GM12878 (cell line): ENCODE measurements around the gene SEC11A. TPM values are rescaled to one million over a fixed set of nuclear protein-coding genes. Genes with fewer than 3 reads are reported as not detected.

Experiments
- ATAC-seq: fragments of 200-7000 bp; cut with Tn5 transposase; 3 replicates; pipeline ENCODE4 v1.9.1; 2020; ENCODE audit warnings: mild to moderate bottlenecking, moderate library complexity
- BruUV-seq: library from RNA; stranded (reverse); fragments of 400-500 nt; replicated peaks from 2 replicates; lab custom pipeline; 2021; lab: Mats Ljungman, UMichigan
- CTCF ChIA-PET: fragments of 300-600 bp; sonication (Branson Sonifier 250); formaldehyde crosslinking; extraction: SDS; loops from one replicate; lab custom pipeline; 2021; ENCODE audit warnings: inconsistent platforms; lab: Yijun Ruan, JAX
- POLR2A ChIA-PET: fragments of 350-600 bp; formaldehyde crosslinking; extraction: SDS; loops from one replicate; lab custom pipeline; 2021; ENCODE audit warnings: inconsistent platforms; lab: Charles Lee
- RAD21 ChIA-PET: fragments of 300-600 bp; sonication (Branson Sonifier 250); formaldehyde crosslinking; loops from one replicate; lab custom pipeline; 2023; ENCODE audit warnings: antibody characterized with exemption; ENCODE audit not compliant: unreplicated experiment; lab: Charles Lee
- SMC1A ChIA-PET: fragments of 300-600 bp; sonication (Branson Sonifier 250); formaldehyde crosslinking; loops from one replicate; lab custom pipeline; 2023; ENCODE audit not compliant: unreplicated experiment, uncharacterized antibody; lab: Charles Lee
- DNase-seq: peaks from one replicate; pipeline ENCODE4 v3.0.0-alpha.2; 2011; ENCODE audit warnings: low read depth, low spot score
- FAIRE-seq: peaks from 3 replicates; lab custom pipeline; 2011; peaks lifted over from hg19 to GRCh38; lab: Jason Lieb, UNC
- H2AFZ ChIP-seq: 2 replicates; pipeline ENCODE4 v1.6.0; 2011; ENCODE audit warnings: low read depth, low read length, control low read depth; ENCODE audit not compliant: control insufficient read depth
- H3K27ac ChIP-seq: 2 replicates; pipeline ENCODE4 v1.5.1; 2011; ENCODE audit warnings: control low read depth; ENCODE audit not compliant: control insufficient read depth, insufficient read depth
- H3K27me3 ChIP-seq, 2 experiments: replicated peaks in 1 of 2; 2 replicates each; pipeline versions ENCODE4 v1.6.0 to v1.6.1; 2011; ENCODE audit warnings: low read length in 1 of 2; ENCODE audit not compliant: control insufficient read depth in 2 of 2, insufficient read depth in 2 of 2
- H3K36me3 ChIP-seq, 2 experiments: 2 replicates each; pipeline ENCODE4 v1.5.1; 2011; ENCODE audit warnings: low read length in 1 of 2; ENCODE audit not compliant: control insufficient read depth in 2 of 2, insufficient read depth in 2 of 2
- H3K4me1 ChIP-seq: 2 replicates; pipeline ENCODE4 v1.6.1; 2011; ENCODE audit warnings: mild to moderate bottlenecking, low read length, moderate library complexity, mixed read lengths; ENCODE audit not compliant: control insufficient read depth, insufficient read depth
- H3K4me2 ChIP-seq: 2 replicates; pipeline ENCODE4 v1.6.0; 2011; ENCODE audit warnings: control low read depth; ENCODE audit not compliant: control insufficient read depth, insufficient read depth
- H3K4me3 ChIP-seq: fragments of 200-600 bp; sonication (generic); 2 replicates; pipeline ENCODE4 v1.5.1; 2016
- H3K79me2 ChIP-seq: 2 replicates; pipeline ENCODE4 v1.6.0; 2011; ENCODE audit warnings: low read length; ENCODE audit not compliant: control insufficient read depth, insufficient read depth
- H3K9ac ChIP-seq: 2 replicates; pipeline ENCODE4 v1.8.0; 2011; ENCODE audit warnings: low read length, control low read depth, mixed read lengths; ENCODE audit not compliant: control insufficient read depth, insufficient read depth
- H3K9me3 ChIP-seq: replicated peaks from 3 replicates; pipeline ENCODE4 v1.5.1; 2011; ENCODE audit warnings: mild to moderate bottlenecking, low read length; ENCODE audit not compliant: control insufficient read depth, insufficient read depth
- H4K20me1 ChIP-seq: 2 replicates; pipeline ENCODE4 v1.6.0; 2011; ENCODE audit not compliant: control insufficient read depth, insufficient read depth
- ASH2L ChIP-seq: fragments of 300-600, 200-600 bp; sonication (generic); IDR thresholded peaks from 2 replicates; pipeline ENCODE4 v1.6.1; 2017; ENCODE audit warnings: low read depth, mild to moderate bottlenecking, borderline replicate concordance
- CEBPB ChIP-seq, 2 experiments: fragments of 150-350 bp in 1 of 2; IDR thresholded peaks; 2 replicates each; pipeline ENCODE4 v1.6.1; 2012 to 2014; ENCODE audit warnings: low read depth in 2 of 2, low read length in 2 of 2, borderline replicate concordance in 1 of 2, inconsistent platforms in 1 of 2
- EP300 ChIP-seq, 2 experiments: fragments of 150-350 bp in 1 of 2; IDR thresholded peaks; 2 replicates each; pipeline ENCODE4 v1.6.1; 2011 to 2012; ENCODE audit warnings: low read depth in 2 of 2, low read length in 2 of 2, borderline replicate concordance in 1 of 2, improper control_type of control experiment in 1 of 2, inconsistent platforms in 1 of 2; ENCODE audit not compliant: control insufficient read depth in 1 of 2
- ETV6 ChIP-seq, 2 experiments: fragments of 450-650 bp in 1 of 2; IDR thresholded peaks in 1 of 2; conservative IDR thresholded peaks in 1 of 2; 2 replicates each; pipeline ENCODE4 v1.6.1; 2014; ENCODE audit warnings: antibody characterized with exemption in 1 of 2, borderline replicate concordance in 1 of 2, low read depth in 1 of 2, mild to moderate bottlenecking in 1 of 2, moderate library complexity in 1 of 2
- MEF2B ChIP-seq: fragments of 450-650 bp; IDR thresholded peaks from 2 replicates; pipeline ENCODE4 v1.6.1; 2018; ENCODE audit warnings: mild to moderate bottlenecking, moderate library complexity; ENCODE audit not compliant: partially characterized antibody, poor library complexity, severe bottlenecking
- MYC ChIP-seq: IDR thresholded peaks from 2 replicates; pipeline ENCODE4 v1.6.1; 2011; ENCODE audit warnings: mild to moderate bottlenecking, low read length, moderate library complexity, inconsistent platforms; ENCODE audit not compliant: insufficient read depth, insufficient replicate concordance, insufficient read length, severe bottlenecking
- NKRF ChIP-seq: fragments of 450-650 bp; conservative IDR thresholded peaks from 2 replicates; pipeline ENCODE4 v1.6.1; 2017; ENCODE audit warnings: mild to moderate bottlenecking, moderate library complexity
- RELA ChIP-seq: fragments of 450-650 bp; IDR thresholded peaks from 2 replicates; pipeline ENCODE4 v1.8.0; 2014; ENCODE audit warnings: borderline replicate concordance; ENCODE audit not compliant: partially characterized antibody
- SKIL ChIP-seq: fragments of 450-650 bp; IDR thresholded peaks from 2 replicates; pipeline ENCODE4 v1.6.1; 2017; ENCODE audit warnings: mild to moderate bottlenecking, low read depth, inconsistent platforms; ENCODE audit not compliant: poor library complexity, severe bottlenecking
- SREBF1 ChIP-seq: IDR thresholded peaks from 2 replicates; pipeline ENCODE4 v1.6.1; 2012; ENCODE audit warnings: mild to moderate bottlenecking, low read length
- STAT1 ChIP-seq: fragments of 450-650 bp; conservative IDR thresholded peaks from 2 replicates; pipeline ENCODE4 v1.6.1; 2014; ENCODE audit warnings: antibody characterized with exemption, mild to moderate bottlenecking
- SUPT20H ChIP-seq: IDR thresholded peaks from 2 replicates; pipeline ENCODE4 v1.6.1; 2011; ENCODE audit warnings: low read depth, mild to moderate bottlenecking, low read length, moderate library complexity, borderline replicate concordance; ENCODE audit not compliant: control insufficient read depth
- TARDBP ChIP-seq: IDR thresholded peaks from 2 replicates; pipeline ENCODE4 v1.6.1; 2016; ENCODE audit warnings: borderline replicate concordance
- TBL1XR1 ChIP-seq: IDR thresholded peaks from 2 replicates; pipeline ENCODE4 v1.6.1; 2012; ENCODE audit warnings: low read depth, low read length, improper control_type of control experiment
- USF1 ChIP-seq: IDR thresholded peaks from 2 replicates; pipeline ENCODE4 v1.6.1; 2011; ENCODE audit warnings: borderline replicate concordance, low read depth, mild to moderate bottlenecking, moderate library complexity, mixed read lengths, low read length; ENCODE audit not compliant: insufficient read depth; ENCODE audit errors: extremely low read length
- YBX1 ChIP-seq: fragments of 450-650 bp; IDR thresholded peaks from 2 replicates; pipeline ENCODE4 v1.6.1; 2016; ENCODE audit warnings: antibody characterized with exemption
- ZNF622 ChIP-seq: fragments of 450-650 bp; IDR thresholded peaks from 2 replicates; pipeline ENCODE4 v1.6.1; 2017; ENCODE audit warnings: mild to moderate bottlenecking, inconsistent platforms
- WGBS: methylation state at CpG from one replicate; pipeline ENCODE4 v1.1.6; 2016; ENCODE audit warnings: low lambda C conversion rate; ENCODE audit not compliant: insufficient replicate concordance, insufficient coverage; ENCODE audit errors: missing lambda C conversion rate; 5-methylcytosine and 5-hydroxymethylcytosine counted together
- in situ Hi-C: fragments of 300-500 bp; cut with MboI; formaldehyde crosslinking; loops from 9 replicates; pipeline ENCODE4 v1.14.3; 2018; ENCODE audit warnings: mixed read lengths
- intact Hi-C: fragments of 100-400 bp; cut with micrococcal nuclease; formaldehyde crosslinking; loops from one replicate; pipeline ENCODE4 v1.14.2; 2022; ENCODE audit not compliant: unreplicated experiment
- polyA plus RNA-seq, 11 experiments: library from polyadenylated mRNA; depleted of rRNA in 4 of 11; unstranded in 6 of 11; stranded (reverse) in 5 of 11; fragments of >200 nt; fragmentation: Nextera tagmentation in 4 of 11; fragmentation: Illumina TruSeq in 1 of 11; extraction: Ambion mirVana in 4 of 11; extraction: Trizol in 1 of 11; gene quantifications; 1 replicate in 1 of 11; 2 replicates in 10 of 11; pipeline versions ENCODE4 v1.2.1 to v1.2.3, GENCODE V29; 2011 to 2016; ENCODE audit warnings: inconsistent platforms in 2 of 11, missing spikeins in 2 of 11, low read depth in 1 of 11
- total RNA-seq, 4 experiments: library from RNA; depleted of rRNA in 3 of 4; stranded (reverse); fragments of >200 nt in 3 of 4; fragmentation: Illumina TruSeq in 1 of 4; extraction: Trizol in 1 of 4; gene quantifications; 2 replicates each; pipeline versions ENCODE4 v1.2.1 to v1.2.3, GENCODE V29; 2013 to 2021
- TF ChIP-seq, protein P1 (sequence below): fragments of 450-650 bp; IDR thresholded peaks from 2 replicates; pipeline ENCODE4 v1.6.1; 2014; ENCODE audit warnings: mild to moderate bottlenecking

The SEC11A gene
- total and polyA plus RNA-seq, 10 of the 15 experiments (the other 5 are each of a cell fraction or from before 2014, with no cell fraction given), result 99.2 to 159 (median 143) TPM

GRCh38 chr15:84765675-84766074, 49.7 kb upstream of the SEC11A start:
- Histone ChIP-seq H3K27ac (no peak overlapping the region), H3K4me1 (peaks cover 9% of the 10 kb centered on the region), H3K4me2 (no peak overlapping the region), H3K4me3 (no peak overlapping the region), H3K9ac (no peak overlapping the region), H2AFZ (no peak overlapping the region), H3K36me3 (peaks cover 7 to 11% of the 10 kb centered on the region in 2 experiments), H4K20me1 (peaks cover under 1% of the 10 kb centered on the region), H3K9me3 (no peaks in the 10 kb centered on the region), H3K27me3 (no peaks in the 10 kb centered on the region), H3K79me2 (peaks cover 38% of the 10 kb centered on the region)
- in situ Hi-C loops (no loop called here), intact Hi-C loops (no loop called here)
- CTCF ChIA-PET, result no interaction called here
- SMC1A ChIA-PET, result interaction anchor here (0.8 kb wide), 1 partner anchor 14 kb away, joined by 3 read pairs; no protein-coding TSS in a partner anchor
- 88% methylated on average over 4 of the region's 4 CpGs for WGBS
- RAD21 ChIA-PET, result no interaction called here
- POLR2A ChIA-PET, result interaction anchor here (0.7 kb wide), 2 partner anchors 51 to 364 kb away, joined by 3 to 4 read pairs; no protein-coding TSS in a partner anchor
- no TSS peak for BruUV-seq
- FAIRE-seq, result no peak
- DNase-seq, result no peak
- ATAC-seq, result no peak
- no peak for TF ChIP-seq SKIL
- TF ChIP-seq MYC, result no peak
- TF ChIP-seq CEBPB (IDR thresholded peaks at IDR 0.05; ENCODE audit: borderline replicate concordance in 1 of 2, low read depth in 2 of 2, low read length in 2 of 2), result no peak
- TF ChIP-seq USF1, result no peak
- TF ChIP-seq SREBF1, result no peak
- TF ChIP-seq ETV6 (conservative IDR thresholded peaks at IDR 0.05 in 1 of 2, IDR thresholded peaks at IDR 0.05 in 1 of 2; ENCODE audit: borderline replicate concordance in 1 of 2, low read depth in 1 of 2), result no peak
- TF ChIP-seq, protein P1, sequence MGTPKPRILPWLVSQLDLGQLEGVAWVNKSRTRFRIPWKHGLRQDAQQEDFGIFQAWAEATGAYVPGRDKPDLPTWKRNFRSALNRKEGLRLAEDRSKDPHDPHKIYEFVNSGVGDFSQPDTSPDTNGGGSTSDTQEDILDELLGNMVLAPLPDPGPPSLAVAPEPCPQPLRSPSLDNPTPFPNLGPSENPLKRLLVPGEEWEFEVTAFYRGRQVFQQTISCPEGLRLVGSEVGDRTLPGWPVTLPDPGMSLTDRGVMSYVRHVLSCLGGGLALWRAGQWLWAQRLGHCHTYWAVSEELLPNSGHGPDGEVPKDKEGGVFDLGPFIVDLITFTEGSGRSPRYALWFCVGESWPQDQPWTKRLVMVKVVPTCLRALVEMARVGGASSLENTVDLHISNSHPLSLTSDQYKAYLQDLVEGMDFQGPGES, result no peak
- no peak for TF ChIP-seq ASH2L
- TF ChIP-seq NKRF, result no peak
- TF ChIP-seq STAT1, result no peak
- no peak for TF ChIP-seq ZNF622
- TF ChIP-seq TBL1XR1, result no peak
- no peak for TF ChIP-seq YBX1
- no peak for TF ChIP-seq RELA
- no peak for TF ChIP-seq MEF2B
- no peak for TF ChIP-seq SUPT20H
- TF ChIP-seq EP300 (IDR thresholded peaks at IDR 0.05; ENCODE audit: borderline replicate concordance in 1 of 2, control insufficient read depth in 1 of 2, low read depth in 2 of 2, low read length in 2 of 2), result no peak
- no peak for TF ChIP-seq TARDBP
